Neural progenitor cell (in vitro differentiated cells): Measurements from ENCODE around the gene PACSIN2.

ENCODE experiments used
- CTCF ChIP-seq: fragments of 200-600 bp; sonication (generic); IDR thresholded peaks from 2 replicates; pipeline ENCODE4 v1.5.1; 2017; ENCODE audit warnings: antibody characterized with exemption, mild to moderate bottlenecking
- EZH2 ChIP-seq: fragments of 200-600 bp; sonication (generic); IDR thresholded peaks from 2 replicates; pipeline ENCODE4 v1.6.1; 2017; ENCODE audit warnings: antibody characterized with exemption, mild to moderate bottlenecking, moderate library complexity
- EZH2phosphoT487 ChIP-seq: fragments of 200-600 bp; sonication (generic); IDR thresholded peaks from 2 replicates; pipeline ENCODE4 v1.6.1; 2017; ENCODE audit warnings: antibody characterized with exemption

- TF ChIP-seq CTCF (no peak), EZH2phosphoT487 (no peak), EZH2 (no peak)
Measured at GRCh38 chr22:42872821-42873220, 142.1 kb downstream of the PACSIN2 start.
